ENCODE results near the gene TES. TPM values are rescaled to one million over a fixed set of nuclear protein-coding genes. Genes with fewer than 3 reads are reported as not detected.

Gene TES
- total RNA-seq, 4 donors from 2014 or later: 77.4 to 119 (median 115) TPM

DNA sequence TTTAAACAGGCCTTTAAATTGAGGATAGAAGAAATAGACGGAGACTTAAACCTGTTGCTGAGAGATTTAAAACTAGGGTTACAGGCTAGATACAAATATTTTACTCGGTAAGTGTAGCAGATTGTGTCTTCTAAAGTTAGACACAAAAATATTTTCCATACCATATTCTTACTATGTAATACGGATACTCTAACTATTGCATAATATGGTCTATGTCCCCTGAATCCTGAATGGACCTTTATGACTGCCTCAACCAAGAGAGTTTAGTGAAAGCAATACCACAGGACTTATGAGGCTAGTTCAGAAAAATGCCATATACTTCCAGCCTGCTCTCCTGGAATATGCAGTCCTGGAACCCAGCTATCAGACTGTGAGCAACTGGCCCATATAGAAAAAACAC is 13.4 kb upstream of the TES start:
- WGBS, 2 donors (ENCODE audit: low coverage in 1 of 2): 92 to 93% methylated on average over 3 of the region's 3 CpGs
- Histone ChIP-seq H3K4me3 (no peak overlapping the region), H3K27me3 (no peaks in the 10 kb centered on the region), H3K36me3 (no peaks in the 10 kb centered on the region), H3K9me3 (no peaks in the 10 kb centered on the region), H3K27ac (no peak overlapping the region), H3K4me1 (peaks cover 0 to 3% (median 0%) of the 10 kb centered on the region in 4 donors)
- TF ChIP-seq, protein P1, sequence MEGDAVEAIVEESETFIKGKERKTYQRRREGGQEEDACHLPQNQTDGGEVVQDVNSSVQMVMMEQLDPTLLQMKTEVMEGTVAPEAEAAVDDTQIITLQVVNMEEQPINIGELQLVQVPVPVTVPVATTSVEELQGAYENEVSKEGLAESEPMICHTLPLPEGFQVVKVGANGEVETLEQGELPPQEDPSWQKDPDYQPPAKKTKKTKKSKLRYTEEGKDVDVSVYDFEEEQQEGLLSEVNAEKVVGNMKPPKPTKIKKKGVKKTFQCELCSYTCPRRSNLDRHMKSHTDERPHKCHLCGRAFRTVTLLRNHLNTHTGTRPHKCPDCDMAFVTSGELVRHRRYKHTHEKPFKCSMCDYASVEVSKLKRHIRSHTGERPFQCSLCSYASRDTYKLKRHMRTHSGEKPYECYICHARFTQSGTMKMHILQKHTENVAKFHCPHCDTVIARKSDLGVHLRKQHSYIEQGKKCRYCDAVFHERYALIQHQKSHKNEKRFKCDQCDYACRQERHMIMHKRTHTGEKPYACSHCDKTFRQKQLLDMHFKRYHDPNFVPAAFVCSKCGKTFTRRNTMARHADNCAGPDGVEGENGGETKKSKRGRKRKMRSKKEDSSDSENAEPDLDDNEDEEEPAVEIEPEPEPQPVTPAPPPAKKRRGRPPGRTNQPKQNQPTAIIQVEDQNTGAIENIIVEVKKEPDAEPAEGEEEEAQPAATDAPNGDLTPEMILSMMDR (IDR thresholded peaks at IDR 0.05): no peak
- TF ChIP-seq POLR2A (IDR thresholded peaks at IDR 0.05): no peak
- no peak for TF ChIP-seq EP300 (IDR thresholded peaks at IDR 0.05; ENCODE audit: low read depth)
- no peak for TF ChIP-seq POLR2AphosphoS5 (IDR thresholded peaks at IDR 0.05)
- intact Hi-C loops (cut with DNase I; ENCODE audit: low total_unique reads) (no loop called here), in situ Hi-C loops (cut with MboI; ENCODE audit: low pct_ligation_motif_present in 1 of 4, low pct_unique_long_range_greater_than_20kb in 1 of 4, low sequenced_read_pairs in 3 of 4) (no loop called here)
- no peak for DNase-seq

DNA sequence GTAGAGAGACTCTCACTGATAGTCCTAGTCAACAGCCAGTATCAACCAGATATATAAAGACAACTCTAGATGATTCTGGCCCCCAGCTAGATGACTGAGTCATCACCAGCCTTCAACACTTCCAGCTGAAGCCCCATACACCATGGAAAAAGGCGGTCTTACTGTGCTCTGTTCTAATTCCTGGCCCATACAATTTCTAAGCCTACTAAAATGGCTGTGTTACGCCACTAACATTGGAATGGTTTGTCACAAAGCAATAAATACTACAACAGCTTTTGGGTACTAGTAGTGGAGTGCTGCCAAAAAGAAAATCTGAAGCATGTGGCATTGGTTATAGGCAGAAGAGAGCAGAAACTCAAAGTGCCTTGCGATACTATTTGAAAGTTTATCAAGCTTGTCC is 13.0 kb upstream of the TES start:
- TF ChIP-seq POLR2A (IDR thresholded peaks at IDR 0.05) (no peak), EP300 (IDR thresholded peaks at IDR 0.05; ENCODE audit: low read depth) (no peak), POLR2AphosphoS5 (IDR thresholded peaks at IDR 0.05) (no peak)
- TF ChIP-seq, protein P1 (IDR thresholded peaks at IDR 0.05): no peak
- intact Hi-C loops (cut with DNase I; ENCODE audit: low total_unique reads) (no loop called here), in situ Hi-C loops (cut with MboI; ENCODE audit: low pct_ligation_motif_present in 1 of 4, low pct_unique_long_range_greater_than_20kb in 1 of 4, low sequenced_read_pairs in 3 of 4) (no loop called here)
- Histone ChIP-seq H3K27me3 (no peaks in the 10 kb centered on the region), H3K4me3 (no peak overlapping the region), H3K9me3 (no peaks in the 10 kb centered on the region), H3K27ac (no peak overlapping the region), H3K36me3 (no peaks in the 10 kb centered on the region), H3K4me1 (peaks cover 0 to 3% (median 0%) of the 10 kb centered on the region in 4 donors)
- DNase-seq: no peak
- WGBS, 2 donors (ENCODE audit: low coverage in 1 of 2): 94 to 96% methylated on average over 2 to 3 of the region's 3 CpGs

DNA sequence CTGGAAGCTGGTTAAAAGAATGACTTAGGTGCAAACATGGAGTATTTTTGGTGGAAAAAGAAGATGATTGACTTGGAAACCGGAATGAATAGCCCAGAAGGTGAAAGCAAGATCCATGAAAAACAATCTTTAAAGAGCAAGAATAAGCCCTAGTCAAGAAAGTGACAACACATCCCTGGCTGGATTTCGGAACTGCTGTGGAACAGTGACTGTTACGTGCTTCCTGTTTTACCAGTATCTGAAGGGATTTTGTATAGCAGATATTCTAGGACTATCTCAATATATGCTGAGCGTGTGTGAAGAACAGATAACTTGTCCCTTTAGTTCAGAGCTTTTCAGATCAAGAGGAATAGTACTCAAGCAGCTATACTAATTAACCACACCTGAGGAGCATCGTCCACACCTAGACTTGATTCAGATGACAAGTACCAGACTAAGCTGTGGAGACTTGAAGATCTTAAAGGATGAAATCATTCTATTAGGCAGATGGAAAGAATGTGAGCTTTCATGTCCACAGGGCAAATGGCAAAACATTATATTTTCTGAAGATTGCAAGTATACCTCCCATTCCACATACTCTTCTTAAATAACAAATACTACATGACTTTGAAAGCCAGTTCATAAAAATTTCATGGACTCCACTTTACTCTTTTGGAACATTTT is 11.5 kb upstream of the TES start:
- no peak overlapping the region for H3K27ac ChIP-seq
- H3K27me3 ChIP-seq: no peaks in the 10 kb centered on the region
- WGBS, 2 donors (ENCODE audit: low coverage in 1 of 2): 89 to 92% methylated on average over 5 of the region's 5 CpGs
- peaks cover 0 to 3% (median 0%) of the 10 kb centered on the region in 4 donors for H3K4me1 ChIP-seq
- DNase-seq: no peak
- no peaks in the 10 kb centered on the region for H3K9me3 ChIP-seq
- no peak overlapping the region for H3K4me3 ChIP-seq
- no peaks in the 10 kb centered on the region for H3K36me3 ChIP-seq
- in situ Hi-C loops (cut with MboI; ENCODE audit: low pct_ligation_motif_present in 1 of 4, low pct_unique_long_range_greater_than_20kb in 1 of 4, low sequenced_read_pairs in 3 of 4) (no loop called here), intact Hi-C loops (cut with DNase I; ENCODE audit: low total_unique reads) (no loop called here)
- TF ChIP-seq EP300 (IDR thresholded peaks at IDR 0.05; ENCODE audit: low read depth) (no peak), POLR2A (IDR thresholded peaks at IDR 0.05) (no peak), POLR2AphosphoS5 (IDR thresholded peaks at IDR 0.05) (no peak)
- TF ChIP-seq, protein P1 (IDR thresholded peaks at IDR 0.05): no peak

DNA sequence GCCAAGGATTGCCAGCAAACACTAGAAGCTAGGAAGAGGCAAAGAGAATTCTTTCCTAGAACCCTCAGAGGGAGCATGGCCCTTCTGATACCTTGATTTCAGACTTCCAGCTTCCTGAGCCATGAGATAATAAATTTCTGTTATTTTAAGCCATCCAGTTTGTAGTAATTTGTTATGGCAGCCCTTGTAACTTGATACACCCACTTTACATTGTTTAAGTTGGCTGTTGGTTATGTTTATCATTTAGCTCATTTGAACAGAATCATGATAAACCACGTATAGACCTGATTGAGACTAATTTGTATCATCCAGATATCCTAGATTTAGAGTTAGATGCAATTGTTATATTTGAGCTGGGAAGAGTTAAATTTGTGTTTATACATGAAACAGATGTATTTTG is 9.4 kb upstream of the TES start:
- Histone ChIP-seq H3K9me3 (no peaks in the 10 kb centered on the region), H3K4me1 (no peaks in the 10 kb centered on the region), H3K4me3 (no peak overlapping the region), H3K27ac (no peak overlapping the region), H3K36me3 (no peaks in the 10 kb centered on the region), H3K27me3 (no peaks in the 10 kb centered on the region)
- WGBS, 2 donors (ENCODE audit: low coverage in 1 of 2): 40 to 56% methylated on average over 1 of the region's 1 CpG
- DNase-seq: no peak
- intact Hi-C loops (cut with DNase I; ENCODE audit: low total_unique reads): no loop called here
- in situ Hi-C loops (cut with MboI; ENCODE audit: low pct_ligation_motif_present in 1 of 4, low pct_unique_long_range_greater_than_20kb in 1 of 4, low sequenced_read_pairs in 3 of 4): no loop called here
- TF ChIP-seq, protein P1 (IDR thresholded peaks at IDR 0.05): no peak
- TF ChIP-seq POLR2AphosphoS5 (IDR thresholded peaks at IDR 0.05): no peak
- TF ChIP-seq POLR2A (IDR thresholded peaks at IDR 0.05): no peak
- no peak for TF ChIP-seq EP300 (IDR thresholded peaks at IDR 0.05; ENCODE audit: low read depth)

Data from transverse colon (tissue), 4 donors.